UCSD-AML1 (cell line): ENCODE results near the gene IRS2.
"Not testable (repeated sequence)": the region's sequence is repeated elsewhere in the genome, so short reads cannot be mapped to it uniquely, and the experiment has no call there.

ENCODE experiments used
- DNase-seq: peaks from one replicate; lab custom pipeline; 2025; ENCODE audit not compliant: unreplicated experiment; lab: John Stamatoyannopoulos, UW

IRS2 gene

GRCh38 chr13:109733550-109733949 lies 52.8 kb downstream of the IRS2 start:
- DNase-seq = no peak

- DNase-seq = not testable (repeated sequence)
These were observed 53.8 kb downstream of the IRS2 start for GRCh38 chr13:109732470-109733170.

DNA sequence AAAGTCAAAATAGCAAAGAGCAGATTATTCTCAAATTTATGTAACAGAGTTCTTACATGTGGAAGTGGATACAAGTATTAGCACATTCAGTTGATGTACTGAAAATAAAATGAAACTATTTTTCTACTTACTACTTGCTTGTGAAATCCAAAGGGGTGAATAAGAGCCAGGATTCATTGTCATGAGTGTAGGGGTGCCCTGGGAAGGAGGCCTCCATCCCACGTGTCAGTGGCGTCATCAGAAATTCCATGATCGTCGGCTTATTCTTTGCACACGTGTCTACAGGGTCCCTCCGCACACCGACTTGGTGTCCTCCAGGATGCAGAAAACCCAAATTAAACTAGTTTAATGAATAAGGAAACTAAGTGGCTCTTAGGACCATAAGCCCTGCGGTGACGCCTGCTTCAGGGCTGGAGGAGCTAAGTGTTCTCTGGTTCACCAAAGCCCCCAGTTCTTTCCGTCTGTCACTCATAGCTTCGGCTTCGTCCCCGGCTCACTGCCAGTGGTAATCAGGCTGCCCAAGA lies 55.5 kb downstream of the IRS2 start:
- DNase-seq = no peak

- DNase-seq = no peak
These were observed 57.3 kb downstream of the IRS2 start for GRCh38 chr13:109728791-109729731.

GRCh38 chr13:109728061-109728460 lies 58.3 kb downstream of the IRS2 start:
- no peak for DNase-seq

DNA sequence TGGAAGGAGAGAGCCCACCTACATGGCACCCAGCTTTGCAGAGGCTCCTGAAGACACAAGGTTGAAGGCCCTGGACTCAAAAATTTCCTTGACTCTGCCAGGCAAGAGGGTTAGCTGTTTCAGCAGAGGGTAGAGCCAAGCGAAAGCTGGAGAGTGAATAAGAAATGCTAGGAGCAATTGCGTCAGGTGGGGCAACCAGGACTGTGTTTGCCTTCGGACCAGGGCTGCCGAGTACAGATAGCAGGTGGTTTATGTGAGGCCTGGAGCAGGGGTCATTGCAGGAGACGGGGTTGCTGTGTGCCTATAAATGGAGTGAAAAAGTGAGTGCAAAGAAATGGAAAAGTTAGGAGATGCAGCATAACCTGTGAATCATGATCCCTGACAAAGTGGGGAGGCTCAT lies 59.1 kb downstream of the IRS2 start:
- DNase-seq = no peak

- DNase-seq = no peak
These were observed 60.3 kb downstream of the IRS2 start for GRCh38 chr13:109725995-109726637.

DNA sequence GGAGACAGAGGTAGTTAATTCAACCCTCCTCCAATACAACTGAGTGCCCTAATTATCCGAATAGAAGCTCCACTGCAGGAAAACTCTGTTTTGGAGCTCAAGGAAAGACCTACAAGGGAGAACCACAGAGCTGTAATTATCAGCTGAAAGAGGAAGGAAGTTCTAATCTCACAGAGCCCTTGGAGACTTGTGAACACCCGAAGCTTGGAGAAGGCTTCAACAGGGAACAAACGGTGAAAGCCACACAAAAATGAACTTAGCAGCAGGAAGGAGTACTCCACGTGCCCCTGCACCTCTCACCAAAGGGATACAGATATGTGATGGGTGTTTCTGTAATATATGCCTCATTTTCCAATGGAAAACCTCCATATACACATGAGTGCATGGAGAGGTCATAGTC lies 61.1 kb downstream of the IRS2 start:
- no peak for DNase-seq

DNA sequence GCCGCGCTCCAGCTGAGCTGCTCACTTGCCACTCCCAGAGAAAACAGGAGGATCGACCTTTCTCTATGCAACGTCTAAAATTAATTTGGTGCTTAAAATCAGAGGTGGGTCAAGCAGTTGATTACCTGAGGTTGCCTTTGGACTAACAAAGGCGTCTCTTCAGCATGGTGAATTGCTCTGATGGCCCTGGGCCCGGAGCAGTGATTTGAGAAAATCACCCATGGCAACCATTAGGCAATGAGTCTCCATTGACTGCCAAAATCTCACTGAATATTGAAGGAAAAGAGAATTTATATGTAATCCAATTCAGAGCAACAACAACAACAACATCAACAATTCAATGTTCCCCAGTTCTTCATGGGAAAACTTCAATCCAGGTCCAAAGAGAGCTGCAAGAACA lies 61.8 kb downstream of the IRS2 start:
- DNase-seq = no peak

- no peak for DNase-seq
These were observed 63.3 kb downstream of the IRS2 start for GRCh38 chr13:109723046-109723445.

DNA sequence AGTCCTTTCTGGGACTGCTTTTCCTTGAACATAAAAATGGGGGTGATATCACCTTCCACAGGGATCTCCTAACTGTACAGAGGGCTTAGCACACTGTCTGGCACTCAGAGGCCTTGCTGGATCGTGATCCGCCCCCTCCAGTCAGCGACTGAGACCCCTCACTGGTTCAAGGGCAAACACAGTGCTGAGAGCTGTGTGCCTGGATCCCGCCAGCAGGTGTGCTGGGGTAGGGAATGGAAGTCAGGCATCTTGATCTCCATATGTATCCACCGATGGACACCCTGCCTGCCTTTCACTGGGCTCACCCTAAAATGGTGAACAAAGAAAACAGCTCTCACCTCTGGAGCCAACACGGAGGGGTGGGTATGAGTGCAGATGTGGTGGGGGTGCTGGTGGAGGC lies 64.3 kb downstream of the IRS2 start:
- DNase-seq = no peak

DNA sequence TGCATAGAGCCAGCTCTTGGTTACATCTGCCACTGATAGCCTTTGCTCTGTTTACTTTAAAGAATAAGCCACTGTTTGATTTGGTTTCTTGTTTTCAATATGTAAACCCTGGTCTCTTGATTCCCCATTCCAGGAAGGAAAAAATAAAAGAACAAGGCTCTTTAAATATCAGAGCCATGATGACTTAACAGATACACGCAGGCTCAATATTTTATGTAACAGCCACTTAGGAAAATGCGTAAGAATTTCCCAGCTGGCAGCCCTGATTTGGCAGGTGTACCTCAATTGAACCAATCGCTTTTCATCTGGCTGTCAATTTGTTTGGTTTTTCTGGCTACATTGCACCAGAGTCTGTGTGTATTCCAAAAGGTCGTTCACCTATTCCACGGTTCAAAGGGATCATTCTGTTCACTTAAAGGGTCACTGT lies 65.6 kb downstream of the IRS2 start:
- no peak for DNase-seq

- no peak for DNase-seq
These were observed 66.3 kb downstream of the IRS2 start for GRCh38 chr13:109719962-109720646.

DNA sequence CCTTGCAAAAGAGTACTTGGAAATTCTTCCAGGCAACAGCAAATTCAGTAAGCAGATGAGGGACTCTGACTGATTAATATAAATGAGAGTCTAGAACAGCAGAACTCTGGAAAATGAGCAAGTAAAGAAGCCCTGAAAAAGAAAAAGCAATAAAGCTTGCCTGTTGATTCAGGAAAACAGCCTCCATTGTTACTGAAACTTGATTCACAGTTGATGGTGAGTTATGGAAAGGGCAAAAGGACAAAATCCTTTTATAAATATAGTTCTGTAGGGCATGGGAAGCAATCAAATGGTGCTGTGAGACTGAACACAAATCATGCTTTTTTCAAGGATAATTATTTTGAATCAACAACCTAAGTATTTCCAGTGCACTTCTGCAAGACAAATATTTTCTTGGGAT lies 67.7 kb downstream of the IRS2 start:
- no peak for DNase-seq

DNA sequence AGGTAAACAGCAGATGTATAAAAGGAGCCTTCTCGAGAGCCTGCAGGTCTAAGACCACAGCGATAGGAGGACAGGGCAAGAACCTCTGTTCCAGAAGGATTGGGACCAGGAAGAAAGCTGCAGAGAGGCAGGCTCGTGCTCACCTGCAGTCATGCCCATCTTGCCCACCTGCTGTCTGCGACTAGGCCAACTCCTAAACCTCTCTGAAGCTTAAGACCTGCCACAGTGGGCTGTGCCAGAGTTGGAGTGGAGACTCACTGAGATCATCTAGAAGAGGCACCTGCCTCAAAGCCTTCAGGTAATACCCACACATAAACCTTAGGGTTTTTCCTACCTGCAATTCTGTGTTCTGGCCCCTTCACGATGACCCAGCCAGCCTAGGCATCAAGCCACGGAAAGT lies 68.7 kb downstream of the IRS2 start:
- DNase-seq = no peak

GRCh38 chr13:109715902-109716301 lies 70.5 kb downstream of the IRS2 start:
- DNase-seq = no peak

GRCh38 chr13:109713681-109714080 lies 72.7 kb downstream of the IRS2 start:
- DNase-seq = peak; percentile 43

DNA sequence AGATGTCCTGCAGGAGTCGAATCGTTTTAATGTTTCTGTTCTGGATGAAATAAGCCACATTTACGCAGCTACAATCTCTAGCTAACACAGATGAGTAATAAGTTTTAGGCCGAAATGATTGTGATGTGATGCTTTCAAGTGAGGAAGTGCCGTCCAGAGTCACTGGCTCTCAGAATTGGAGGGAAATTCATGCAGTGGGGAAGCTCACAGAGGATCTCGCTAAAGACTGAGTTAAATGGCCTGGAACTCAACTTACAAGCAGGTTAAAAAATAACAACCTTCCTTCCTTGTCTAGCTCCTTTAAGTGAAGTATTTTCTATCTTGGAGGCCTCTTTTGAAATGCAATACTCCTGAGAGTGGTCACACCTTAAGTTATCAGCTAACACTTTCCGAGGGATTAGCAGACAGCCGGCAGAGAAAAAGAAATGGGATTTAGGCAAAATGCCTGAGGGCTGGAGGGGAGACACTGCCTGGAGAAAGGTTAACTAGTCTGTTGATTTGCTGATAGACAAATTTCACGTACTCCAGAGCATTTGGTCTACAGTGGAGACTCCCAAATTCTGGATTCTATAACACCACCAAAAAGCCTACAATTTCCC lies 74.2 kb downstream of the IRS2 start:
- DNase-seq = no peak

DNA sequence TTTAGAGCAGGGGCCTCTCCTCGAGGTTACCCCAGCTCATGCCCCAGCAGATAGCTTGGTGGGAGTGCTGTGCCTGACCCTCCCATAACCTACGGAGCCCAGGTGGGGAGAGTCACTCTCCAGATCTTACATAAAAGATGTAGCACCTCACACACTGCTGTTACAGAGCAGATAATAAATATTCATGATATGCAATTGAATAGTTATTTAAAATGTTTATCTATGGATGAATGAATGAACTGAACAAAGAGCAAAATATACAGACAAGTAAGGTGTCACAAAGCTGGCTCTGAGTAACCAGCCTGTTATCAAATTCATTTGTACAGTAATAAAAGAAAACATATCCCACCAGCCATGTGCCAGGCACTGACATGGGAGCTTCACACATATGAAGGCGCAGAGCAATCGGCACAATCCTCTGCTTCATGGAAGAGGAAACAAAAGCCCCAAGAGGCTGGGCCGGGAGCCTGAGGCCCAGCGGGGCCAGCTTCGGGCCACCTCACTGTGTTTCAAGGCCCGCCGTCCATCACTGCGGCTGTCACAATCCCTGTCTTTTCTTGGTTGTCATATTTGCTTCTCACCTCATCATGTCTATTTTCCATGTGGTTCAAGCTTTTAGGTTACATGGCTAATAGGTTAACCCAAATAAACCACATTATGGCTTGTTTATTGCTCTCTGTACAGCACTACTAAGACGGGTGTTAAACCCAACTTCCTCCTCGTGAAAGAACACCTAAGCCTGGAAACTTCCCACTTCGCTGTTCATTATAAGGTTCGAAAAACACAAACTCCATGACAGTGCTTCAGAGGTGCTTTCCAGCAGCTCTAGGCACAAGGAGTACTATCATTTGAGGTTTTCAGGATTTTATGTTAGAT lies 78.4 kb downstream of the IRS2 start:
- no peak for DNase-seq
